HuH-7 (cell line): Measurements from ENCODE around the gene ACADSB.

Source experiments
- DNase-seq: peaks from one replicate; pipeline ENCODE4 v3.0.0; 2011; ENCODE audit warnings: low spot score

ACADSB gene

DNA sequence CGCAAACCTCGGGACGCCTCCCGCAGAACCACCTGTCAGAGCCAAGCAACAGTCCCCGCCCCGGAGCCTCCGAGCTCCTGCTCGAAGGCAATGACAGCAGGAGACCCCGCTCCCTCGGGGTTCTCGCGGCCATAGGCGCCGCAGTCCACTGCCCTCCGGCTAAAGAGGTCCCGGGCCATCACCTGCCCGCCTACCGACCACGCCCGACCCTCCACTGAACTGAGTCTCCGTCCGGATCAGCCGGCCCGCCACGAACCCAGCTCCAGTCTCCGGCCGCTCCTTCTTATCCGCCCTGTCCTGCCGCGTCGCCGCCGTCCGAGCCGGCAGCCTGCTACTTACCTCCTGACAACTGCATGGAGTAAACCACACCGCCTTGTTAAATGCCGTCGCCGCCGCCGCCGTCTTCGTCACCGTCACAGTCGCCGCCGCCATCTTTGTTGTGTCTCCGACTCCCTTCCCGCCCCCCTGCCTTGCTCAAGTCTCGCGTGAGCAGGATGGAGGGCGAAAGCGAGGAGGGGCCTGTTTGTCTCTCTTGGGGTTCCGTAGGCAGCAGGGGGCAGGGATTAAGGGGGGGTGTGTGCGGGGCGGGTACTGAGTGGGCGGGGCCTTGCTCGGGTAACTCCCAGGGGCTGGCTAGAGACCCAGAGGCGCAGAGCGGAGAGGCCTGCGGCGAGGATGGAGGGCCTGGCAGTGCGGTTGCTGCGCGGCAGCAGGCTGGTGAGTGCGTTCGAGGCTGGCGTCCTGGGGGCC, at the start of gene ACADSB, which contains the start of gene IKZF5:
Gene ACADSB (plus strand): TSS at position 652 of the 750 bp plus-strand sequence. CDS start 24 bp downstream, at position 676.
Gene IKZF5 (minus strand): TSS at position 441 of the 750 bp plus-strand sequence. CDS start 10,170 bp downstream, outside the sequence.
- DNase-seq, result peak; percentile 98

DNA sequence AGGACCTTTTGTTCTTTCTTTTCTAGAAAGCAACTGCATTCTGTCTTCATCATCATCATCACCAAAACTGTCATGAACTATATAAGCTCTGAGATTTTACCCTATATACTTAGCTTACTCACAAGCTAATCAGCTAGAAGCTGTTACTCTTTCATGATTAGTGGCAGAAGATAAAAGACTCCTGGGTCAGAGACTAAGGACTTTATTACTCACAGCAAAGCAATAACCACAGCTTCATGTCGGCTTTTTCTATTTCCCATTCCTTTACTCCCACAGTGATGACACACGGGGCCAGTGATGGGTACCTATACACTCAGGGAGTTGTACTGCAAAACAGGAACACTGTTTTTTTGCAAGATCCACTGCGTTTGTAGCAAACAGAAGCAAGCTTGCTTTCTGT, 46.4 kb upstream of the ACADSB start:
- DNase-seq, result no peak

DNA sequence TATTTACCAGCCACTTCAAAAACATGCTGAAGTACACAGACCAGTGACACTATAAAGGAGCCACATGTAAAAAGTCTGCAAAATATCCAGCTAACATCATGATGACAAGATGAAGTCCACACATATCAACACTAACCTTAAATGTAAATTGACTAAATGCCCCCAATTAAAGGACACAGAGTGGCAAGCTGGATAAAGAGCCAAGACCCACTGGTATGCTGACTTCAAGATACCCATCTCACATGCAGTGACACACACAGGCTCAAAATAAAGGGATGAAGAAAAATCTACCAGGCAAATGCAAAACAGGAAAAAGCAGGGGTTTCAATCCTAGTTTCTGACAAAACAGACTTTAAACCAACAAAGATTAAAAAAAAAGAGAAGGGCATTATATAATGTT, 41.9 kb upstream of the ACADSB start:
- no peak for DNase-seq

- no peak for DNase-seq
These were observed 40.1 kb upstream of the ACADSB start for GRCh38 chr10:122968698-122969097.

GRCh38 chr10:122974023-122974422, 34.8 kb upstream of the ACADSB start:
- no peak for DNase-seq

- DNase-seq, result no peak
These were observed 34.2 kb upstream of the ACADSB start for GRCh38 chr10:122974543-122975064.

DNA sequence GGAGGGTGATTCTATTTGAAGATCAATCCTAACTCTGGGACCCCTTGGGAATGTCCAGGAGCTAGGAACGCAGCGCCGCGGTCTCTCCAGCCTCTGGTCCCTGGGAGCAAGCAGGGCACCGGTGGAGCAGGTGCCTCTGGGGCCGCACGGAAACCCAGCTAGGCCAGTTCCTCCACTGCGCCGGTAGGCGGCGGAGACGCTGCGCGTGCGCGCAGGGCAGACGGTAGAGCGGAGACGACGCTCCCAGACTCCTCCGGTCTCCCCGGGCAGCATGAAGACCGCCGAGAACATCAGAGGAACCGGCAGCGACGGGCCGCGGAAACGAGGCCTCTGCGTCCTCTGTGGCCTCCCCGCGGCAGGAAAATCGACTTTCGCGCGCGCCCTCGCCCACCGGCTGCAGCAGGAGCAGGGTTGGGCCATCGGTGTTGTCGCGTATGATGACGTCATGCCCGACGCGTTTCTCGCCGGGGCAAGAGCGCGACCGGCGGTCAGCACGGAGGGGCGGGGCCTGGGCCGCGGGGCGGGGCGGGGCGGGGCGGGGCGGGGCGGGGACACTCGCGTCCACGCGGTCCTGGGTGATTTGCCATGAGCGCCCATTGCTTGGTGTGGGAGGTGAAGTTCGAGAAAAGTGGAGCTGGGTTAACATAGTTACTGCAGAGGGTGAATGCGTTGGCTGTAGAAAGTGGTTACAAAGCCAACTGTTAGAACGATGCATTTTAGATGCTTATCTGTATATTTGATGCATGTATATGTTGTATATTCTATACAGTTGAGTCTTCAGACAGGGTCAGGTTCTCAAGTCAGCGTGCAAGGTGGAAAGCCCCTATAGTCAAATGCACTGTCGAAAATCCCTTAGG, 28.4 kb upstream of the ACADSB start, which contains the start of gene PSTK:
Gene PSTK (plus strand): TSS at position 193 of the 857 bp plus-strand sequence. CDS start 79 bp downstream, at position 272.
- peak; percentile 85 for DNase-seq

- DNase-seq, result peak; percentile 59
These were observed 27.7 kb upstream of the ACADSB start for GRCh38 chr10:122981066-122981464.

DNA sequence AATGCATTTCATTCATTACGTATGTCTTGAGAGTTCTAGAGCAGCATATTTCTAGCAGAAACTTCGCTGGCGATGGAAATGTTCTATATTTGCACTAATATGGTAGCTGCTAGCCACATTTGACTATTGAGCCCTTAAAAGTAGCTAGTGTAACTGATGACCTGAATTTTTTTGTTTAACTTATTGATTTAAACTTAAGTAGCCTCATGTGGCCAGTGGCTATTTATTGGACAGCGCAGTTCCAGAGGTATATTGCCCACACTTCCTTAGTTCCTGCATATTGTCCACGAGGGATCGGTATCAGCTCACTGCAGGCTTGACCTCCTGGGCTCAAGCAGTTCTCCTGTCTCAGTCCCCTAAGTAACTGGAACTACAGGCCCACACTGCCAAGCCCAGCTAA, 24.9 kb upstream of the ACADSB start:
- no peak for DNase-seq

DNA sequence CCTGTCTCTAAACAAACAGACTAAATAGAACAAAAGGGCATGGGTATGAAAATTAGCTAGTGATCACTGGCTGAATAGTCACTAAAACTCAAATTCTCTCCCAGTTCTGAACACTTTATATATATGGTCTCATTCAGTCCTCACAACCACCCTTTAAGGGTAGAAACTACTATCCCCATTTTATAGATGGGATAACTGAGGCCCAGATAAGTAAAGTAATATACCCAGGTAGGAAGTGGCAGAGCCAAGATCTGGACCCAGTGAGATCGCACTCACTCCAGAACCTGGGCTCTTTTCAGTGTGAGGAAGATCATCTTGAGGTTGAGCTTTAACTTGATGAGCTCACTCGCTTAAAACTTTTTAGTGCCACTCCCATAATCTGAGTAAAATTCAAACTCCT, 24.1 kb upstream of the ACADSB start:
- no peak for DNase-seq

DNA sequence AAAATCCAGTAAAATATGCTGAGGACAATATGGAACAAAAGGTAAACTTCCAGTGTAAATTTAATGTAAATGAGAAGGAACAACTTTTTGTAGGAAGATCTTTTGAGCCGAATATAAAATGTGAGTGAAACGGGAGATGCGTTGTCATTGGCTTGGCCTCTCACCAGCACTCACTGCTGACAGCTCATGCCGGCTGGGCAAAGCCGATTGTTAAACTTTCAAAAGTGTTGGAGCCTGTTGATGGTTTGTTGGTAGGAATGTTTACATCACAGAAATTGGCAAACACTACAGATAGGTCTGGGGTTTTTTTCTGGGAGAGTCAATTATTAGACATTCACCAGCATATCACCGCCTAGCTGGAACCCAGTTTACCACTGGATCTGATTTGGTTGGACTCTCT, 22.5 kb upstream of the ACADSB start:
- DNase-seq, result no peak

- no peak for DNase-seq
These were observed 20.3 kb upstream of the ACADSB start for GRCh38 chr10:122988501-122988900.

DNA sequence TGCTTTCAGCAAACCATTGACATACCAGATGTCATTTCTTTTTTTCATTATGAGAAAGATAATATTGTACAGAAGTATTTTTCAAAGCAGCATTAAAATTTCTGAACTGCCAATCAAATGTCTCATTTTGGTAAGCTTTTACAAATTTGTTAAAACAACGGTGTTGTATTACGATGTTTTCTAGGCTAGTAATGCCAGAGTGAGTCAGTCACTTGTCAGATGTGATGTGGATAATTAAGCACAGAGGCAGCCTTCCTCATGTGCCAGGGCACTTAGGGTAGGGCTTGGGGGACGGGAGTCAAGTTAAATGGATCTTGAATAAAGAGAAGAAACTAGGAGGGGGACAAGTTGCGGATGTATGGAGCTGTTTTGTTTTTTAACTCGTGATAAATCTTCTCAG, 18.5 kb upstream of the ACADSB start:
- DNase-seq, result no peak

GRCh38 chr10:122992031-122992585, 16.7 kb upstream of the ACADSB start:
- DNase-seq, result no peak

- no peak for DNase-seq
These were observed 14.9 kb upstream of the ACADSB start for GRCh38 chr10:122993797-122994336.

- no peak for DNase-seq
These were observed 12.9 kb upstream of the ACADSB start for GRCh38 chr10:122995936-122996335.

GRCh38 chr10:122997864-122998263, 10.9 kb upstream of the ACADSB start:
- no peak for DNase-seq

- no peak for DNase-seq
These were observed 10.4 kb upstream of the ACADSB start for GRCh38 chr10:122998360-122998917.

DNA sequence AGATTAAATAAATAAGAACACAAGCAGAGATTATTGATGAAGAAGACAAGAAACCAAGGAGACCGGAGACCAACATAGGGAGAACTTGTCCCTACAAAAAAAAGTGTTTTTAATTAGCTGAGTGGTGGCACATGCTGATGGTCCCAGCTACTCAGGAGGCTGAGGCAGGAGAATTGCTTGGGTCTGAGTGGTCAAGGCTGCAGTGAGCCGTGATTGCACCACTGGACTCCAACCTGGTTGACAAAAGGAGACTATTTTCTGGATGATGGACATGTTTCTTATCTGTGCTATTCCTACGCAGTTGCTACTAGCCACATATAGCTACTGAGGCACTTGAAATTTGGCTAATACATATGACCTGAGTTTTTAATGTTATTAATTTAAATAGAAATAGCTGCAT, 9.9 kb upstream of the ACADSB start:
- DNase-seq, result no peak

DNA sequence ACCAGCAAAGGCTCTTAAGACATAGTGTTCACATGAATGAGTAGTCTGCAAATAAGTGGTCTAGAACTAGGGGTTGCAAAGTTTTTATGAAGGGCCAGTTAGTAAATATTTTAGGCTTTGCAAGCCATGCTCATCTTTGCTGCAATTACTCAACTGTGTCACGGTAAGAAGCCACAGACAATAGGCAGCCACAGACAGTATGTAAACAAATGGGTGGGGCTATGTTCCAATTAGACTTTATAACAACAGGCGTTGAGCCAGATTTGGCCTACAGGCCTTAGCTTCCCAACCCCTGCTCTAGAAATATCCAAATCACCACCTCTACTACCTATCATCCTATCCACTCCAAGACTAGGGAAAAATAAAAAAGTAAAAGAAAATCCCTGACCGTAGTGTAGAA, 9.5 kb upstream of the ACADSB start:
- no peak for DNase-seq

DNA sequence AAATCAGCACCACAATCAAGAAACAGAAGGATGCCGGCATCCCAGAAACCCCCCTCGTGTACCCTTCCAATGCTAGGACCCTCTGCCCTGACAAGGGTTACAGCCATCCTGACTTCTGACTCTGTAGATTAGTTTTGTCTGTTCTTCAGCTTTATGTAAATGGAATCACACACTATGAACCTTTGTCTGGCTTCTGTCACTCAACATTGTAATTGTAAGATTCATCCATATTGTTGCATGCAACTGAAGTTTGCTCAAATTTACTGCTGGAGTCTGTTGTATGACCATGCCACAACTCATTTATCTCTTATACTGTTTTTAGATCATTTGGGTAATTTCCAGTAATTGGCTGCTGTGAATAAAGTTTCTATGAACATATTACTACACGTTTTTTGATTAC, 8.7 kb upstream of the ACADSB start:
- DNase-seq, result no peak

GRCh38 chr10:123001370-123001769, 7.4 kb upstream of the ACADSB start:
- no peak for DNase-seq
